ENCODE measurements around the gene GCKR.
"Not testable (repeated sequence)": the region's sequence is repeated elsewhere in the genome, so short reads cannot be mapped to it uniquely, and the experiment has no call there.

The GCKR gene

GRCh38 chr2:27545348-27546141 lies 48.9 kb downstream of the GCKR start:
- Histone ChIP-seq H3K36me3 (ENCODE audit: control insufficient read depth, insufficient read depth, low read length, severe bottlenecking) (no peaks in the 10 kb centered on the region), H3K9me3 (ENCODE audit: control insufficient read depth, low read length) (peaks cover 3% of the 10 kb centered on the region), H3K27me3 (replicated peaks; ENCODE audit: control insufficient read depth, insufficient read depth, low read length) (no peaks in the 10 kb centered on the region), H3K4me3 (ENCODE audit: low read length) (no peak overlapping the region), H3K9ac (ENCODE audit: low read length) (no peak overlapping the region), H3K4me1 (ENCODE audit: control insufficient read depth, insufficient read depth, low read length) (no peaks in the 10 kb centered on the region)
- no peak for DNase-seq (ENCODE audit: low read depth)

GRCh38 chr2:27549303-27549702 lies 52.7 kb downstream of the GCKR start:
- Histone ChIP-seq H3K36me3 (ENCODE audit: control insufficient read depth, insufficient read depth, low read length, severe bottlenecking) (no peaks in the 10 kb centered on the region), H3K9ac (ENCODE audit: low read length) (no peak overlapping the region)

GRCh38 chr2:27551514-27551913 lies 54.9 kb downstream of the GCKR start:
- H3K4me1 ChIP-seq (ENCODE audit: control insufficient read depth, insufficient read depth, low read length) = no peaks in the 10 kb centered on the region
- H3K4me3 ChIP-seq (ENCODE audit: low read length) = no peak overlapping the region
- H3K36me3 ChIP-seq (ENCODE audit: control insufficient read depth, insufficient read depth, low read length, severe bottlenecking) = no peaks in the 10 kb centered on the region
- H3K27me3 ChIP-seq (replicated peaks; ENCODE audit: control insufficient read depth, insufficient read depth, low read length) = peaks cover 5% of the 10 kb centered on the region
- H3K9ac ChIP-seq (ENCODE audit: low read length) = no peak overlapping the region
- H3K9me3 ChIP-seq (ENCODE audit: control insufficient read depth, low read length) = no peaks in the 10 kb centered on the region
- no peak for DNase-seq (ENCODE audit: low read depth)

More at GRCh38 chr2:27549303-27549702, 52.7 kb downstream of the GCKR start:
- DNase-seq (ENCODE audit: low read depth) = no peak
- Histone ChIP-seq H3K9me3 (ENCODE audit: control insufficient read depth, low read length) (peaks cover 3% of the 10 kb centered on the region), H3K27me3 (replicated peaks; ENCODE audit: control insufficient read depth, insufficient read depth, low read length) (peaks cover 5% of the 10 kb centered on the region), H3K4me1 (ENCODE audit: control insufficient read depth, insufficient read depth, low read length) (no peaks in the 10 kb centered on the region), H3K4me3 (ENCODE audit: low read length) (no peak overlapping the region)

GRCh38 chr2:27552941-27553340 lies 56.3 kb downstream of the GCKR start:
- no peak for DNase-seq (ENCODE audit: low read depth)
- Histone ChIP-seq H3K36me3 (ENCODE audit: control insufficient read depth, insufficient read depth, low read length, severe bottlenecking) (no peaks in the 10 kb centered on the region), H3K4me1 (ENCODE audit: control insufficient read depth, insufficient read depth, low read length) (no peaks in the 10 kb centered on the region), H3K9ac (ENCODE audit: low read length) (no peak overlapping the region), H3K4me3 (ENCODE audit: low read length) (no peak overlapping the region), H3K9me3 (ENCODE audit: control insufficient read depth, low read length) (no peaks in the 10 kb centered on the region), H3K27me3 (replicated peaks; ENCODE audit: control insufficient read depth, insufficient read depth, low read length) (peaks cover 5% of the 10 kb centered on the region)

GRCh38 chr2:27554451-27554850 lies 57.8 kb downstream of the GCKR start:
- H3K4me3 ChIP-seq (ENCODE audit: low read length); DNase-seq (ENCODE audit: low read depth); H3K27me3 ChIP-seq (replicated peaks; ENCODE audit: control insufficient read depth, insufficient read depth, low read length); H3K4me1 ChIP-seq (ENCODE audit: control insufficient read depth, insufficient read depth, low read length); H3K9ac ChIP-seq (ENCODE audit: low read length); H3K36me3 ChIP-seq (ENCODE audit: control insufficient read depth, insufficient read depth, low read length, severe bottlenecking); H3K9me3 ChIP-seq (ENCODE audit: control insufficient read depth, low read length): not testable (repeated sequence)

- no peaks in the 10 kb centered on the region for H3K4me1 ChIP-seq (ENCODE audit: control insufficient read depth, insufficient read depth, low read length)
- no peak overlapping the region for H3K9ac ChIP-seq (ENCODE audit: low read length)
- H3K4me3 ChIP-seq (ENCODE audit: low read length) = no peak overlapping the region
- no peak for DNase-seq (ENCODE audit: low read depth)
- H3K27me3 ChIP-seq (replicated peaks; ENCODE audit: control insufficient read depth, insufficient read depth, low read length) = peaks cover 3% of the 10 kb centered on the region
- H3K9me3 ChIP-seq (ENCODE audit: control insufficient read depth, low read length) = no peaks in the 10 kb centered on the region
- no peaks in the 10 kb centered on the region for H3K36me3 ChIP-seq (ENCODE audit: control insufficient read depth, insufficient read depth, low read length, severe bottlenecking)
Observed at GRCh38 chr2:27559228-27559627, 62.6 kb downstream of the GCKR start.

- no peaks in the 10 kb centered on the region for H3K4me1 ChIP-seq (ENCODE audit: control insufficient read depth, insufficient read depth, low read length)
- peaks cover 3% of the 10 kb centered on the region for H3K27me3 ChIP-seq (replicated peaks; ENCODE audit: control insufficient read depth, insufficient read depth, low read length)
- no peaks in the 10 kb centered on the region for H3K36me3 ChIP-seq (ENCODE audit: control insufficient read depth, insufficient read depth, low read length, severe bottlenecking)
- DNase-seq (ENCODE audit: low read depth) = no peak
- H3K9me3 ChIP-seq (ENCODE audit: control insufficient read depth, low read length) = no peaks in the 10 kb centered on the region
- no peak overlapping the region for H3K4me3 ChIP-seq (ENCODE audit: low read length)
- no peak overlapping the region for H3K9ac ChIP-seq (ENCODE audit: low read length)
Observed at GRCh38 chr2:27561060-27561459, 64.4 kb downstream of the GCKR start.

GRCh38 chr2:27566628-27567027 lies 70.0 kb downstream of the GCKR start:
- no peaks in the 10 kb centered on the region for H3K4me1 ChIP-seq (ENCODE audit: control insufficient read depth, insufficient read depth, low read length)
- no peaks in the 10 kb centered on the region for H3K36me3 ChIP-seq (ENCODE audit: control insufficient read depth, insufficient read depth, low read length, severe bottlenecking)
- no peak overlapping the region for H3K4me3 ChIP-seq (ENCODE audit: low read length)
- no peak for DNase-seq (ENCODE audit: low read depth)
- no peak overlapping the region for H3K9ac ChIP-seq (ENCODE audit: low read length)
- H3K27me3 ChIP-seq (replicated peaks; ENCODE audit: control insufficient read depth, insufficient read depth, low read length) = no peaks in the 10 kb centered on the region
- H3K9me3 ChIP-seq (ENCODE audit: control insufficient read depth, low read length) = no peaks in the 10 kb centered on the region

- H3K36me3 ChIP-seq (ENCODE audit: control insufficient read depth, insufficient read depth, low read length, severe bottlenecking) = no peaks in the 10 kb centered on the region
- H3K4me1 ChIP-seq (ENCODE audit: control insufficient read depth, insufficient read depth, low read length) = peaks cover 4% of the 10 kb centered on the region
- H3K9me3 ChIP-seq (ENCODE audit: control insufficient read depth, low read length) = peaks cover 5% of the 10 kb centered on the region
- H3K4me3 ChIP-seq (ENCODE audit: low read length) = no peak overlapping the region
- H3K27me3 ChIP-seq (replicated peaks; ENCODE audit: control insufficient read depth, insufficient read depth, low read length) = no peaks in the 10 kb centered on the region
- no peak overlapping the region for H3K9ac ChIP-seq (ENCODE audit: low read length)
- DNase-seq (ENCODE audit: low read depth) = no peak
Observed at GRCh38 chr2:27569398-27569797, 72.8 kb downstream of the GCKR start.

- Histone ChIP-seq H3K9ac (ENCODE audit: low read length) (no peak overlapping the region), H3K4me3 (ENCODE audit: low read length) (no peak overlapping the region), H3K36me3 (ENCODE audit: control insufficient read depth, insufficient read depth, low read length, severe bottlenecking) (no peaks in the 10 kb centered on the region), H3K4me1 (ENCODE audit: control insufficient read depth, insufficient read depth, low read length) (peaks cover 4% of the 10 kb centered on the region), H3K27me3 (replicated peaks; ENCODE audit: control insufficient read depth, insufficient read depth, low read length) (no peaks in the 10 kb centered on the region), H3K9me3 (ENCODE audit: control insufficient read depth, low read length) (peaks cover 22% of the 10 kb centered on the region)
- DNase-seq (ENCODE audit: low read depth) = no peak
Observed at GRCh38 chr2:27571197-27571596, 74.6 kb downstream of the GCKR start.

- Histone ChIP-seq H3K4me3 (ENCODE audit: low read length) (no peak overlapping the region), H3K27me3 (replicated peaks; ENCODE audit: control insufficient read depth, insufficient read depth, low read length) (no peaks in the 10 kb centered on the region), H3K9me3 (ENCODE audit: control insufficient read depth, low read length) (peaks cover 27% of the 10 kb centered on the region), H3K9ac (ENCODE audit: low read length) (no peak overlapping the region), H3K4me1 (ENCODE audit: control insufficient read depth, insufficient read depth, low read length) (peaks cover 4% of the 10 kb centered on the region), H3K36me3 (ENCODE audit: control insufficient read depth, insufficient read depth, low read length, severe bottlenecking) (no peaks in the 10 kb centered on the region)
- no peak for DNase-seq (ENCODE audit: low read depth)
Observed at GRCh38 chr2:27571681-27572080, 75.0 kb downstream of the GCKR start.

GRCh38 chr2:27572439-27572838 lies 75.8 kb downstream of the GCKR start:
- H3K9me3 ChIP-seq (ENCODE audit: control insufficient read depth, low read length) = peaks cover 33% of the 10 kb centered on the region
- DNase-seq (ENCODE audit: low read depth) = no peak
- no peaks in the 10 kb centered on the region for H3K27me3 ChIP-seq (replicated peaks; ENCODE audit: control insufficient read depth, insufficient read depth, low read length)
- H3K36me3 ChIP-seq (ENCODE audit: control insufficient read depth, insufficient read depth, low read length, severe bottlenecking) = no peaks in the 10 kb centered on the region
- H3K4me3 ChIP-seq (ENCODE audit: low read length) = no peak overlapping the region
- no peak overlapping the region for H3K9ac ChIP-seq (ENCODE audit: low read length)
- peaks cover 4% of the 10 kb centered on the region for H3K4me1 ChIP-seq (ENCODE audit: control insufficient read depth, insufficient read depth, low read length)

All from adipocyte (in vitro differentiated cells).